Measurements from ENCODE around the gene GUK1.

GUK1 gene

DNA sequence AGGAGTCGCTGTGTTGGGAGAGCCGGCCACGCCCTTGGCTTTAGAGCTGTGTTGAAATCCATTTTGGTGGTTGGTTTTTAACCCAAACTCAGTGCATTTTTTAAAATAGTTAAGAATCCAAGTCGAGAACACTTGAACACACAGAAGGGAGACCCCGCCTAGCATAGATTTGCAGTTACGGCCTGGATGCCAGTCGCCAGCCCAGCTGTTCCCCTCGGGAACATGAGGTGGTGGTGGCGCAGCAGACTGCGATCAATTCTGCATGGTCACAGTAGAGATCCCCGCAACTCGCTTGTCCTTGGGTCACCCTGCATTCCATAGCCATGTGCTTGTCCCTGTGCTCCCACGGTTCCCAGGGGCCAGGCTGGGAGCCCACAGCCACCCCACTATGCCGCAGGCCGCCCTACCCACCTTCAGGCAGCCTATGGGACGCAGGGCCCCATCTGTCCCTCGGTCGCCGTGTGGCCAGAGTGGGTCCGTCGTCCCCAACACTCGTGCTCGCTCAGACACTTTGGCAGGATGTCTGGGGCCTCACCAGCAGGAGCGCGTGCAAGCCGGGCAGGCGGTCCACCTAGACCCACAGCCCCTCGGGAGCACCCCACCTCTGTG is 41.7 kb upstream of the GUK1 start:
- ChIA-PET POLR2A (interaction anchor here (0.9 to 1.4 kb wide), 2 partner anchors 8 to 16 kb away, joined by 3 read pairs; partner anchors contain the start of gene ARF1), CTCF (interaction anchor here (1.0 to 1.1 kb wide), 2 partner anchors 16 to 32 kb away, joined by 3 read pairs; partner anchors contain the start of gene ARF1)
- H3K4me3 ChIP-seq (ENCODE audit: low read depth, low read length), result no peak overlapping the region
- TF ChIP-seq, protein P1, sequence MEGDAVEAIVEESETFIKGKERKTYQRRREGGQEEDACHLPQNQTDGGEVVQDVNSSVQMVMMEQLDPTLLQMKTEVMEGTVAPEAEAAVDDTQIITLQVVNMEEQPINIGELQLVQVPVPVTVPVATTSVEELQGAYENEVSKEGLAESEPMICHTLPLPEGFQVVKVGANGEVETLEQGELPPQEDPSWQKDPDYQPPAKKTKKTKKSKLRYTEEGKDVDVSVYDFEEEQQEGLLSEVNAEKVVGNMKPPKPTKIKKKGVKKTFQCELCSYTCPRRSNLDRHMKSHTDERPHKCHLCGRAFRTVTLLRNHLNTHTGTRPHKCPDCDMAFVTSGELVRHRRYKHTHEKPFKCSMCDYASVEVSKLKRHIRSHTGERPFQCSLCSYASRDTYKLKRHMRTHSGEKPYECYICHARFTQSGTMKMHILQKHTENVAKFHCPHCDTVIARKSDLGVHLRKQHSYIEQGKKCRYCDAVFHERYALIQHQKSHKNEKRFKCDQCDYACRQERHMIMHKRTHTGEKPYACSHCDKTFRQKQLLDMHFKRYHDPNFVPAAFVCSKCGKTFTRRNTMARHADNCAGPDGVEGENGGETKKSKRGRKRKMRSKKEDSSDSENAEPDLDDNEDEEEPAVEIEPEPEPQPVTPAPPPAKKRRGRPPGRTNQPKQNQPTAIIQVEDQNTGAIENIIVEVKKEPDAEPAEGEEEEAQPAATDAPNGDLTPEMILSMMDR (IDR thresholded peaks at IDR 0.05; ENCODE audit: insufficient read depth, low read length, missing control alignments), result no peak
- DNase-seq (ENCODE audit: low read depth, low spot score), result no peak

DNA sequence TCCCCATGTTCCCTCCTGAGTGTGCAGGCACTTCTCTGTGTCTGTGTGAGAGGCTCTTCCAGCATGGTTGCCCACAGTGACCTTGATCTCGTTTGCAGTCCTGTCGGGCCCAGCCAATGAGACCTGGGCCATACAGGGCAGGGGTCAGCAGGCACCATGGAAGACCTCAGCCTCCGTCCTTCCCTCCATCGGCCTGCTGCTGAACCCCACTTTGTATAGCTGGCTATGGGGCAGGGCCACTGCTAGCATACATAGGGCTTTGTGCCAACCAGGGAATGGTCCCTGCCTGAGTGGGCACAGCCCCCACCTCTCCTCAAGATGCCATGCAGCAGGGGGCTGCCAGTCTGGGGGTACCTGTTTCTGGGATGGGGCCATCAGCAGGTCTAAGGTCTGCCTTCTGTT is 40.7 kb upstream of the GUK1 start:
- CTCF ChIA-PET, result interaction anchor here (0.6 to 1.6 kb wide), 3 partner anchors 17 to 1763 kb away, joined by 3 to 4 read pairs (median 4); partner anchors contain the start of gene ARF1
- POLR2A ChIA-PET, result interaction anchor here (1.4 kb wide), 1 partner anchor 9 kb away, joined by 3 read pairs; no protein-coding TSS in a partner anchor
- H3K4me3 ChIP-seq (ENCODE audit: low read depth, low read length), result no peak overlapping the region
- DNase-seq (ENCODE audit: low read depth, low spot score), result no peak
- TF ChIP-seq, protein P1 (IDR thresholded peaks at IDR 0.05; ENCODE audit: insufficient read depth, low read length, missing control alignments), result no peak

DNA sequence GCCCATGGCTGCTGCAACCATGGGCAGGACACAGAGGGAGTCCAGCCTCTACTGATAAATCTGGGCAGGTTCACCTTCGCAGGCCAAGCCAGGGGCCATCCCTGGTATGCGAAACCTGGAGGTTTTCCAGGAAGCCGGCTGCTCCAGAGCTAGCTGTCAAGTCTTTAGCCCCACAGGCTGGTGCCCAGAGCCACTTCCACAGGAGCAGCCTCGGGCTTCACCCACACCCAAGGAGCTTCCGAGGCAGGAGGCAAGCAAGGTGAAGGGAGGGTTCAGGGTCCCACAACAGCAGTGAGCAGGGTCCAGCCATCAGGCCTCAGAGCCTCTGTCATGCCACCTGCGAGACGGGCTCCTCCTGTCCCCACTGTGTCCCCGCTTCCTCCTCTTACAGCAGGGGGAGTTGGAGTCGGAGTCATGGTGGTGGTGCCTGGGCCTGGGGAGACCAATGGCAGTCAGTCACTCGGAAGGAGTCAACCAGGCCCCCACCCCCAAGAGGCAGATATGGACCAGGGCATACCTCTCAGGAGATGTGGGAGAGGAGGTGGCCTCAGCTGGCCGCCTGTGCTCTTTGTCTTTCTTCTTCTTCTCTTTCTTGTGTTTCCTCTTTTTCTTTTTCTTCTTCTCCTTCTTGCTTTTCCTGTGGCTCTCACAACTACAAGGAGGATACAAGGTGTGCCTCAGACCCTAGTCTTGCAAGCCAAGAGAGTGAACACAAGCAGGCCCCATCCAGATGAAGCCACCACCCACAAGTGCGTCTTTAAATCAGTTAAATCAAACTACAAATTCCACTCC is 39.1 kb upstream of the GUK1 start:
- TF ChIP-seq, protein P1 (IDR thresholded peaks at IDR 0.05; ENCODE audit: insufficient read depth, low read length, missing control alignments), result no peak
- peak overlapping the region; percentile 8; the same call in 1 of the 2 replicates for H3K4me3 ChIP-seq (ENCODE audit: low read depth, low read length)
- POLR2A ChIA-PET, result interaction anchor here (1.1 kb wide), 1 partner anchor 19 kb away, joined by 3 read pairs; no protein-coding TSS in a partner anchor
- CTCF ChIA-PET, result interaction anchor here (0.9 to 1.5 kb wide), 4 partner anchors 8 to 339 kb away, joined by 3 to 6 read pairs (median 4); partner anchors contain the start of gene MRPL55
- no peak for DNase-seq (ENCODE audit: low read depth, low spot score)

DNA sequence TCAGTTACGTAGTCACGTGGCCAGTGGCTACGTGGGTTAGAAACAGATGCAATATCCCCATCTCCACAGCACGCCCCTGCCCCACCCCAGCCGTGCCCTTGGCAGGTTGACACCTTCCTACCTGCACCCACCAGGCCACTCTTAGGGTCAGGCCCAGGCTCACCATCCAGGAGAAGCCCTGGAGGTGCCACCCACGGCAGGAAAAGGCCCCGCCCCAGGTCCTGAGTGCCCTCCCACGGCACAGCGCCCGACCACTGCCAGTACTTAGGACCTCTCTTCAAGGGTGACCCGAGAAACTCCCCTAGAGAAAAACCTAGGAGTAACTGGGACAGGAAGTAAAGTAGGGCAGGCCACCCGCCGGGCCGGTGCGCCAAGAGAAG is 38.5 kb upstream of the GUK1 start:
- DNase-seq (ENCODE audit: low read depth, low spot score), result no peak
- ChIA-PET POLR2A (interaction anchor here (1.0 to 1.1 kb wide), 2 partner anchors 14 to 19 kb away, joined by 3 to 4 read pairs; no protein-coding TSS in a partner anchor), CTCF (interaction anchor here (0.9 to 1.3 kb wide), 3 partner anchors 10 to 103 kb away, joined by 3 to 6 read pairs (median 4); no protein-coding TSS in a partner anchor)
- TF ChIP-seq, protein P1 (IDR thresholded peaks at IDR 0.05; ENCODE audit: insufficient read depth, low read length, missing control alignments), result no peak
- peak overlapping the region; percentile 93 for H3K4me3 ChIP-seq (ENCODE audit: low read depth, low read length)

DNA sequence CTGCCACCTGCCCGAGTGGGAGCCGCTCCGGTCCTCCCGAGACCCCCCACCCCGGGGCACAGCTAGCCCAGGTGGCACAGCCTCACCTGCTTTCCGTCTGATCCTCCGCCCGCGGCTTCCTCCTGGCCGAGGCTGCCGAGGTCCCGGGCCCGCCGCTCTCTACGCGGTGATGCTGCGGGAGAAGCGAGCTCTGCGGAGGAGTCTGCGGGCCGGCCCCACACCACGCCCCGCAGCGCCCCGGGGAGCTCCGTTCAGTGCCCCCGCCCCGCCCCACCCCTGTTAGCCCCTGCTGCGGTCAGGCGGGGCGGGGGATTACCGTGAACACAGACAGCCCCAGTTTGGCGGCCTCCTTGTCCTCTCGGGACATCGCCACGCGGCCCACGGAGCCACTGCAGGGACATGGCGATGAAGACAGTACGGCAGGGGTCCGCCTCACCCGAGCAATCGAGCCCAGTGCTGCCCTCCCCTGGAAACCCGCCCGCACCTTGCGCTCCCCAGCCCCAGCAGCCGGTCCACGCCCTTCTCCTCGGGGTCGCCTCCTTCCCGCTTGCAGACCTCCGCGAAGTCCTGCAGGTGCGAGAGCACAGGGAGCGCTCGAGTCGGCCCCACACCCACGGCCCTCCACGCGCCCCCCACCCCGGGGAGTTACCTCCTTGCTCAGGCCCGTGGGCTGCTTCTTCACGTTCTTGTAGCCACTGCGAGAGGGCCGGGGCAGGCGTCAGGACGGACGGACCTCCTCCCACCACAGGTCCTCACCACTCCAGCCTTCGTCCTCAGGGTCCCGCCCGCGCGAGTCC is 37.9 kb upstream of the GUK1 start:
- peak overlapping the region; percentile 93 for H3K4me3 ChIP-seq (ENCODE audit: low read depth, low read length)
- ChIA-PET POLR2A (interaction anchor here (1.0 to 1.1 kb wide), 2 partner anchors 15 to 20 kb away, joined by 3 to 4 read pairs; no protein-coding TSS in a partner anchor), CTCF (interaction anchor here (0.9 to 1.3 kb wide), 3 partner anchors 10 to 104 kb away, joined by 3 to 6 read pairs (median 4); no protein-coding TSS in a partner anchor)
- no peak for DNase-seq (ENCODE audit: low read depth, low spot score)
- TF ChIP-seq, protein P1 (IDR thresholded peaks at IDR 0.05; ENCODE audit: insufficient read depth, low read length, missing control alignments), result peak; percentile 27

All from AG04449 (cell line).